Choroid plexus epithelial cell (primary cell): Measurements from ENCODE around the gene PLCB3.
A peak's percentile ranks its signal among the peaks of the same experiment; 100 is the strongest.

ENCODE experiments used
- DNase-seq: peaks from one replicate; pipeline ENCODE4 v3.0.0-alpha.2; 2010; ENCODE audit warnings: low read depth
- H3K4me3 ChIP-seq: 2 replicates; pipeline ENCODE4 v1.5.1; 2011; ENCODE audit warnings: low read depth, mild to moderate bottlenecking, control low read depth, low read length, moderate library complexity
- CTCF ChIP-seq: conservative IDR thresholded peaks from 2 replicates; pipeline ENCODE4 v1.5.1; 2011; ENCODE audit warnings: low read depth, mild to moderate bottlenecking, control low read depth, inconsistent platforms, low read length, moderate library complexity

PLCB3 gene

GRCh38 chr11:64268025-64268892, 16.9 kb downstream of the PLCB3 start:
- peak overlapping the region; percentile 70 for H3K4me3 ChIP-seq
- DNase-seq, result no peak
- no peak for TF ChIP-seq CTCF

- TF ChIP-seq CTCF, result no peak
- DNase-seq, result peak; percentile 60
- H3K4me3 ChIP-seq, result peak overlapping the region; percentile 70
Measured at GRCh38 chr11:64268893-64269539, 17.7 kb downstream of the PLCB3 start.

GRCh38 chr11:64269540-64270220, 18.4 kb downstream of the PLCB3 start:
- DNase-seq, result peak; percentile 100
- H3K4me3 ChIP-seq, result peak overlapping the region; percentile 70
- no peak for TF ChIP-seq CTCF

- TF ChIP-seq CTCF, result no peak
- DNase-seq, result no peak
- H3K4me3 ChIP-seq, result no peak overlapping the region
Measured at GRCh38 chr11:64275031-64275800, 23.9 kb downstream of the PLCB3 start.

- DNase-seq, result no peak
- H3K4me3 ChIP-seq, result no peak overlapping the region
- TF ChIP-seq CTCF, result no peak
Measured at GRCh38 chr11:64275841-64276240, 24.5 kb downstream of the PLCB3 start.

GRCh38 chr11:64276653-64277431, 25.5 kb downstream of the PLCB3 start:
- DNase-seq, result peak; percentile 20
- no peak for TF ChIP-seq CTCF
- no peak overlapping the region for H3K4me3 ChIP-seq
